Measurements from ENCODE around the gene PARD3. TPM values are rescaled to one million over a fixed set of nuclear protein-coding genes. Genes with fewer than 3 reads are reported as not detected.

Gene PARD3
- total and polyA plus RNA-seq, 2 donors from 2014 or later, result 21.1 to 47.5 TPM

DNA sequence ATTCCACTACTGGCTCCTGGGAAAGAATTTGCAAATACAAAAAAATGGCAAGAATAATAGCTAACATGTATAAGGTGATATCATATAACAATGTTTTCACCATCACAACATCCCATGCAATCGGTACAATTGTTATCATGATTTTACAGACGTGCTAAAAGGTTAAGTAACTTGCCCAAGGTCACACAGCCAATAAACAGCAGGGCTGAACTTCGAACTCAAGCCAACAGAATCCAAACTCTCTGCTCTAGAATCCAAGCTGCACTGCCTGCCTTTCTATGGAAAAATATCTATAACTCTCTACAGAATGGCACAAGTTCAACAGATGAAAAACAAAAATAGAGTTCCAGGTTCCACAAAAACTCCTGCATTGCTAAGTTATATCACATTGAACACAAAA lies 160.9 kb downstream of the PARD3 start:
- H3K9me3 ChIP-seq (ENCODE audit: control insufficient read depth in 2 of 3, insufficient read depth in 1 of 3, low read length in 3 of 3), result no peaks in the 10 kb centered on the region
- no peak for FAIRE-seq
- peaks cover 0 to 3% (median 0%) of the 10 kb centered on the region in 3 donors for H3K4me1 ChIP-seq (ENCODE audit: control insufficient read depth in 2 of 3, insufficient read depth in 2 of 3, low read depth in 1 of 3, low read length in 3 of 3)
- no peak for DNase-seq
- TF ChIP-seq, protein P1, sequence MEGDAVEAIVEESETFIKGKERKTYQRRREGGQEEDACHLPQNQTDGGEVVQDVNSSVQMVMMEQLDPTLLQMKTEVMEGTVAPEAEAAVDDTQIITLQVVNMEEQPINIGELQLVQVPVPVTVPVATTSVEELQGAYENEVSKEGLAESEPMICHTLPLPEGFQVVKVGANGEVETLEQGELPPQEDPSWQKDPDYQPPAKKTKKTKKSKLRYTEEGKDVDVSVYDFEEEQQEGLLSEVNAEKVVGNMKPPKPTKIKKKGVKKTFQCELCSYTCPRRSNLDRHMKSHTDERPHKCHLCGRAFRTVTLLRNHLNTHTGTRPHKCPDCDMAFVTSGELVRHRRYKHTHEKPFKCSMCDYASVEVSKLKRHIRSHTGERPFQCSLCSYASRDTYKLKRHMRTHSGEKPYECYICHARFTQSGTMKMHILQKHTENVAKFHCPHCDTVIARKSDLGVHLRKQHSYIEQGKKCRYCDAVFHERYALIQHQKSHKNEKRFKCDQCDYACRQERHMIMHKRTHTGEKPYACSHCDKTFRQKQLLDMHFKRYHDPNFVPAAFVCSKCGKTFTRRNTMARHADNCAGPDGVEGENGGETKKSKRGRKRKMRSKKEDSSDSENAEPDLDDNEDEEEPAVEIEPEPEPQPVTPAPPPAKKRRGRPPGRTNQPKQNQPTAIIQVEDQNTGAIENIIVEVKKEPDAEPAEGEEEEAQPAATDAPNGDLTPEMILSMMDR (IDR thresholded peaks at IDR 0.05; ENCODE audit: borderline replicate concordance, extremely low read depth, insufficient read depth), result no peak
- intact Hi-C loops (cut with DNase I), result no loop called here
- H3K27ac ChIP-seq (ENCODE audit: low read depth in 2 of 2, low read length in 2 of 2), result no peak overlapping the region
- no peak overlapping the region for H3K4me3 ChIP-seq (ENCODE audit: low read length in 3 of 3)
- H3K36me3 ChIP-seq (ENCODE audit: control insufficient read depth in 2 of 3, insufficient read depth in 3 of 3, low read length in 3 of 3), result no peaks in the 10 kb centered on the region
- H3K27me3 ChIP-seq (ENCODE audit: control insufficient read depth, insufficient read depth, low read length), result no peaks in the 10 kb centered on the region
- H3K9ac ChIP-seq (ENCODE audit: low read length in 3 of 3), result no peak overlapping the region

DNA sequence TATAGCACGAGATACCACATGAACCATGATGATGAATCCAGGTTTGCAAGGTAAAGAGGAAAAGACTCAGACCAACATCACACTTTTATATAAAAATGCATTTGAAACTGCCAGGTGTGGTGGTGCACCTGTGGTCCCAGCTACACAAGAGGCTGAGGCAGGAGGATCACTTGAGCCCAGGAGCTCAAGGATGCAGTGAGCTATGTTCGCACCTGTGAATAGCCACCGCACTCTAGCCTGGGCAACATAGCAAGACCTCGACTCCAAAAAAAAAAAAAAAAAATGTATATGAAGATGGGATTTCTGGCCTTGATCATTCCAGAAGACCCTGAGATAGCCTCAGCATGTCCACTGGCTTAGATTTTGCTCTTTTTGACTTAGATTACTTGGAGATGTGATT lies 161.6 kb downstream of the PARD3 start:
- FAIRE-seq (no peak), DNase-seq (no peak)
- no peak overlapping the region for H3K4me3 ChIP-seq (ENCODE audit: low read length in 3 of 3)
- no peaks in the 10 kb centered on the region for H3K9me3 ChIP-seq (ENCODE audit: control insufficient read depth in 2 of 3, insufficient read depth in 1 of 3, low read length in 3 of 3)
- H3K27me3 ChIP-seq (ENCODE audit: control insufficient read depth, insufficient read depth, low read length), result no peaks in the 10 kb centered on the region
- no peak overlapping the region for H3K27ac ChIP-seq (ENCODE audit: low read depth in 2 of 2, low read length in 2 of 2)
- TF ChIP-seq, protein P1 (IDR thresholded peaks at IDR 0.05; ENCODE audit: borderline replicate concordance, extremely low read depth, insufficient read depth), result no peak
- intact Hi-C loops (cut with DNase I), result no loop called here
- no peak overlapping the region for H3K9ac ChIP-seq (ENCODE audit: low read length in 3 of 3)
- H3K36me3 ChIP-seq (ENCODE audit: control insufficient read depth in 2 of 3, insufficient read depth in 3 of 3, low read length in 3 of 3), result no peaks in the 10 kb centered on the region
- H3K4me1 ChIP-seq (ENCODE audit: control insufficient read depth in 2 of 3, insufficient read depth in 2 of 3, low read depth in 1 of 3, low read length in 3 of 3), result peaks cover 0 to 4% (median 0%) of the 10 kb centered on the region in 3 donors

DNA sequence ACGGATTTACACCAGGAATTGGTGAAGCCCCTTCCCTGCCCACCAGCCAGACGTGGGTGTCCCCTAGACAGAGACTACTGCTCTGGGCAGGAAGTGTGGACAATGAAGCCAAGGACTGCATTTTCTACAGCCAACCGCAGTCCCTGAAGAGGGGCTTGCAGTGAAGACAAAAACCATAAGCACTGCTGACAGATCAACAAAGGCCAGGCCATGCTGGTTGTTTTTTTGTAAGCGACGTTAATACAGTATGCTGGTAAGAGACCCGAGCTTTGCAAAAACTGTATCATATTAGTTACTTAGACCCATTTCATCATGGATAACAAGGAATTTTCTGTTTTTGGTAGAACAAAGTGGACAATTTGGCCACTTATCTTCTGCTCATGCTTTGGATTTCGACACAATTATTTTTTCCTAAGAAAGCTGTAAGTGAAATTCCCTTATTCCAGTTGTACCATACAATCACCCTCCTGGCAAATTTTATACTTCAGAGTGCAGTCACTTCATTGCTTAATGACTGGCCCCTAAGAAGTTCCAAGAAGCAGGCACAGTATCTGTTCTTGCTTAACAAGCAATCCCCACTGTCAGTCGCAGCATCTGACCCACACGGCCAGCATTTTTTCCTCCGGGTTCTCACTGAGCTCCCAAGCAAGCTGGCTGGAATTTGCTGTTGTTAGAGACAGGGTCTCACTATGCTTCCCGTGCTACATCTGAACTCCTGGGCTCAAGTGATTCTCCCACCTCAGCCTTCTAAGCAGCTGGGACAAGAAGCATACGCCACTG lies 163.5 kb downstream of the PARD3 start:
- H3K4me3 ChIP-seq (ENCODE audit: low read length in 3 of 3), result no peak overlapping the region
- H3K9ac ChIP-seq (ENCODE audit: low read length in 3 of 3), result no peak overlapping the region
- no peak for DNase-seq
- no peaks in the 10 kb centered on the region for H3K36me3 ChIP-seq (ENCODE audit: control insufficient read depth in 2 of 3, insufficient read depth in 3 of 3, low read length in 3 of 3)
- H3K27me3 ChIP-seq (ENCODE audit: control insufficient read depth, insufficient read depth, low read length), result no peaks in the 10 kb centered on the region
- TF ChIP-seq, protein P1 (IDR thresholded peaks at IDR 0.05; ENCODE audit: borderline replicate concordance, extremely low read depth, insufficient read depth), result no peak
- no peak for FAIRE-seq
- no peak overlapping the region for H3K27ac ChIP-seq (ENCODE audit: low read depth in 2 of 2, low read length in 2 of 2)
- H3K4me1 ChIP-seq (ENCODE audit: control insufficient read depth in 2 of 3, insufficient read depth in 2 of 3, low read depth in 1 of 3, low read length in 3 of 3), result peaks cover 0 to 4% (median 0%) of the 10 kb centered on the region in 3 donors
- intact Hi-C loops (cut with DNase I), result no loop called here
- H3K9me3 ChIP-seq (ENCODE audit: control insufficient read depth in 2 of 3, insufficient read depth in 1 of 3, low read length in 3 of 3), result no peaks in the 10 kb centered on the region

Measured in kidney (tissue), 14 donors.